ENCODE data around the gene SV2C. TPM values are rescaled to one million over a fixed set of nuclear protein-coding genes. Genes with fewer than 3 reads are reported as not detected.
"Not testable (repeated sequence)": the region's sequence is repeated elsewhere in the genome, so short reads cannot be mapped to it uniquely, and the experiment has no call there.

The SV2C gene
- total RNA-seq, 2 donors from 2014 or later = 0.52 TPM; not detected in 1

GRCh38 chr5:76230711-76231285 is 147.6 kb downstream of the SV2C start:
- no peaks in the 10 kb centered on the region for H3K36me3 ChIP-seq (replicated peaks in 1 of 2; ENCODE audit: insufficient read depth in 1 of 2, low read depth in 2 of 2)
- DNase-seq = no peak
- no peak for ATAC-seq
- H3K4me3 ChIP-seq = no peak overlapping the region
- intact Hi-C loops (cut with DNase I) = no loop called here
- no peaks in the 10 kb centered on the region for H3K4me1 ChIP-seq
- 22 to 31% methylated on average over 2 of the region's 2 CpGs for WGBS, 2 donors
- no peak overlapping the region for H3K27ac ChIP-seq
- no peaks in the 10 kb centered on the region for H3K9me3 ChIP-seq
- no peak for TF ChIP-seq POLR2A (IDR thresholded peaks at IDR 0.05)
- no peak for TF ChIP-seq CTCF (IDR thresholded peaks at IDR 0.05)
- H3K27me3 ChIP-seq = no peaks in the 10 kb centered on the region

- intact Hi-C loops (cut with DNase I) = no loop called here
- Histone ChIP-seq H3K36me3 (replicated peaks in 1 of 2; ENCODE audit: insufficient read depth in 1 of 2, low read depth in 2 of 2) (no peaks in the 10 kb centered on the region), H3K4me3 (no peak overlapping the region), H3K4me1 (no peaks in the 10 kb centered on the region), H3K9me3 (peaks cover 0 to 4% (median 0%) of the 10 kb centered on the region in 3 donors), H3K27ac (no peak overlapping the region), H3K27me3 (no peaks in the 10 kb centered on the region)
- 67 to 68% methylated on average over 4 of the region's 4 CpGs for WGBS, 2 donors
- DNase-seq (no peak), ATAC-seq (no peak)
- TF ChIP-seq CTCF (IDR thresholded peaks at IDR 0.05) (no peak), POLR2A (IDR thresholded peaks at IDR 0.05) (no peak)
Measured at GRCh38 chr5:76234665-76235064, 151.5 kb downstream of the SV2C start.

- no peaks in the 10 kb centered on the region for H3K4me1 ChIP-seq
- intact Hi-C loops (cut with DNase I) = no loop called here
- DNase-seq = no peak
- 89 to 91% methylated on average over 4 of the region's 4 CpGs for WGBS, 2 donors
- no peak overlapping the region for H3K27ac ChIP-seq
- H3K27me3 ChIP-seq = no peaks in the 10 kb centered on the region
- no peak for ATAC-seq
- TF ChIP-seq POLR2A (IDR thresholded peaks at IDR 0.05) = no peak
- TF ChIP-seq CTCF (IDR thresholded peaks at IDR 0.05) = no peak
- H3K36me3 ChIP-seq (replicated peaks in 1 of 2; ENCODE audit: insufficient read depth in 1 of 2, low read depth in 2 of 2) = no peaks in the 10 kb centered on the region
- no peak overlapping the region for H3K4me3 ChIP-seq
- peaks cover 0 to 4% (median 0%) of the 10 kb centered on the region in 3 donors for H3K9me3 ChIP-seq
Measured at GRCh38 chr5:76236684-76237083, 153.5 kb downstream of the SV2C start.

- no peak for TF ChIP-seq CTCF (IDR thresholded peaks at IDR 0.05)
- TF ChIP-seq POLR2A (IDR thresholded peaks at IDR 0.05) = no peak
- ATAC-seq (no peak), DNase-seq (no peak)
- intact Hi-C loops (cut with DNase I) = no loop called here
- peaks cover 0 to 4% (median 0%) of the 10 kb centered on the region in 3 donors for H3K9me3 ChIP-seq
- H3K36me3 ChIP-seq (replicated peaks in 1 of 2; ENCODE audit: insufficient read depth in 1 of 2, low read depth in 2 of 2) = no peaks in the 10 kb centered on the region
- H3K27ac ChIP-seq = no peak overlapping the region
- 19 to 35% methylated on average over 2 of the region's 2 CpGs for WGBS, 2 donors
- no peaks in the 10 kb centered on the region for H3K4me1 ChIP-seq
- no peak overlapping the region for H3K4me3 ChIP-seq
- no peaks in the 10 kb centered on the region for H3K27me3 ChIP-seq
Measured at GRCh38 chr5:76240336-76240735, 157.2 kb downstream of the SV2C start.

GRCh38 chr5:76242155-76242554 is 159.0 kb downstream of the SV2C start:
- H3K27ac ChIP-seq; DNase-seq; H3K4me3 ChIP-seq; H3K36me3 ChIP-seq (replicated peaks in 1 of 2; ENCODE audit: insufficient read depth in 1 of 2, low read depth in 2 of 2); H3K9me3 ChIP-seq; H3K27me3 ChIP-seq; ATAC-seq; H3K4me1 ChIP-seq; intact Hi-C loops (cut with DNase I): not testable (repeated sequence)
- 88 to 90% methylated on average over 22 of the region's 22 CpGs for WGBS, 2 donors
